HG02852 (cell line): ENCODE data around the gene TSPAN14.

Experiments
- ATAC-seq: cut with Tn5 transposase; IDR thresholded peaks from one replicate; pipeline ENCODE4 v1.9.1; 2021; ENCODE audit warnings: mild to moderate bottlenecking, moderate library complexity; ENCODE audit not compliant: unreplicated experiment

The TSPAN14 gene

DNA sequence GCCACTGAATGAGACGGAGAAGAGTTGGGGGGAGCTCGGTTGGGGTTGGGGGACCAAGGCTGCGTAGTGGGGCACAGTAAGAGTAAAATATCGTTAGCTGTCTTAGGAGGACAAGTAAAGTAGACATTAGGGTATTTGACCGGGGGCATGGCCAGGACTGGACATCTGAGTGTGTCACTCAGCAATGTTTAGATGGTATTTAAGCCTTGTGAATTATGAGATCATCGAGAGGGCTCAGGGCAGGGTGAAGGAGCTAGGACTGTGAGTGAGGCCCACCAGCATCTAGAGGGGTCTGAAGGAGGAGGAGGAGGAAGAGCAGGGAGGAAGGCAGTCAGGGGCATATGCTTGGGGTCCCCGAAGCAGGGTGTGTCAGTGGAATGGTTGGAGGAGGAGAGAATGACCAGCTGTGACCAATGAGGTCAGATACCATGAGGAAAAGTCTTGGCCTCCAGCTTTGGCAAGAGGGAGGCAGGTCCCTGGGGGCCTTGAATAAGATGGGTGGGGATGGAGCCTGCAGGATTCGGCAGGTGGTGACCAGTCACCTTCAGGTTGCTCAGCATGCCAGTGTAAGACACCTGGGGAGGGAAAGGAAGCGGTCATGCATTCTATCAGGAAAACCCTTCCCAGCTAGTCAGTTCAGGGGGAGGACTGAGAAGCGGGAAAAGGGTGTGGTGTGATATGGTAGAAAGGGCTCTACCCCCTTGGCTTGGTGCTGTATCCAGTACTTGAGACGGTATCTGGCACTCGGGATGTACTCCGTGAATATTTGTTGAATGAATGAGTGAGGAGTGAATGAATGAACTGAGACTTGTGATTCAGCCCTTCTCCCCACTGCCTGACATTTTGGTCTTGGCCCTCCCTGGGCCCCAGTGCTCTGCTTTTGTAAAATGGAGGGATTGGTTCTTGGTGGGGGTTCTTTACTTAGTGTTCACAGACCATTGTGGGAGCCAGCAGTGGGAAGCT is 48.8 kb downstream of the TSPAN14 start:
- ATAC-seq: no peak

DNA sequence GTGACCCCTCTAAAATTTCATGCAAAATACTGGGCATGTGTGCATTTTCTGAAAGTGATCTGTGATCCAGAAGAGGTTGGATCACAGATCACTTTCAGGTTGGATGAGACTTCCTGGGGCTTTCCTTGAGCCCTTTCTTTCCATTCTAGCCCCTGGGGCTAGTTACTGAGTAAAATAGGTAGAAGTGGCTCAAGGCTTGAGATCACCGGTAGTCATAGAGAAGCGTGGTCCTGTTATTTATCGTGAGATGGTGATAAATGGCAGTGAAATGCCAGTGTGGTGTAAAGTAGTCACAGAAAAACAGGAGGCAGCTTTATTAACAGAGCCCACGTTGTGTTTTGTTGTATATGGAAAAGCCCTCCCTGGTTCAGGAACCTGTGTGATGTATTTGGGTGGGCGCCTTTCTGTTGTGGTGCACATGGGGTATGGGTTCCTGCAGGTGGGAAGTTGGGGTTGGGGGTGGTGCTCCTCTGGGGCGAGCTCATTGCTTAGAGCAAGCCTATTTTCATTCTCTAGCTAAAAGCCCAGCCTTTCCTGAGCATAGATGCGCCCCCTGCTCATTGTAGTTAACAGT is 49.6 kb downstream of the TSPAN14 start:
- ATAC-seq: no peak

DNA sequence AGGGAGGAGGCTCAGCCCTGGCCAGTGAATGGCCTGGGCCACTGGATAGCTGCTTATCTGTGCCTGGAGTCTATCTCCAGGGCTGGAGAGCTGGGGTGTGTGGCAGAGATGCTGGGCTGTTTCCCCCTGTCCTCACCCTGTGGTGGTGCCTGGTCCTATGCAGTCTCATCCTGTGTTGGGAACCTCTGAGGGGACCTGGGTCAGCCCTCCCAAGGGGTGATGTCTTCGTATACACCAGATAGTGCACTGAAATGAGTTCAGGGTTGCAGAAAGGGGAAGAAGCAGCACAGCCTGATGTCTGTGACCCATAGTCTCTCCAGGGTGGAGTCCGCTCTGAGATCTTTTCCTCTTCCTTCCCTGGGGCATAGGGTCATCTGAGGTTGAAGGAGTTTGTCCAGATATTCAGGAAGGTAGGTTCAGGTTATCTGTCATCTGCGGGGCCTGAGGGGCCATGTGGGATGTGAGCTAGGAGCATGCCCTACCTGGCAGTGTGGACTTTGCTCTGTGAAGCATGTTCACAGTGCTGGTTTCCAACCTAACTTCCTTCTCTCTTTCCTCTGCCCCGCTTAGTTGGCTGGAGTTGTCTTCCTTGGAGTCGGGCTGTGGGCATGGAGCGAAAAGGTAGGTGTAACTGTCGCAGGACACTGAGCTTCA is 50.2 kb downstream of the TSPAN14 start:
- no peak for ATAC-seq

DNA sequence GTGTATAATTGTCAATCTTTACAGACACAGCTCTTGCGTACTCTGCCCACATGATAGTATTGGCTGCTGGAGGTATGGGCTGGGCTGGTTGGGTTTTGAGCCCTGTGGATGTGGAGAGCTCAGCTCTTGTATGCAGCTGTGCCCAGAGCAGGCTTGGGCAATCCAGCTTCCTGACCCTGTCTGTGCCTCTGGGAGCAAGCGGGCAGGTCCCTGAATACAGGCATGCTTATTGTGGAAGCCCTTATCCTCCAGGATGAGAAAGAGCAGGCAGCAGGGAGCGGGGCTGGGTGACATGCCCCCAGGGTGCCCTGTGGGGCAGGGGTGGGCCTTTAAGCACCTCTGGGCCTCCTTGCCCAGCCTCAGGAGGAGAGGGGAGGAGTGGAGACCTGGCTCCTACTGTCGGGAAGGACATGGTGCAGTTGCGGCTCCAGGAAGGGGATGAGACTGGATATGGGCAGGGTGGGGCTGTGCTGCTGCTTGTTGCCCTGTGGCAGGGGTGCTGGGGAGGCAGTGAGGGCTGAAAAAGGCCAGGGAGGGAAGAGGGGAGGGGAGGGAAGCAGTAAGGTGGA is 50.9 kb downstream of the TSPAN14 start:
- no peak for ATAC-seq

DNA sequence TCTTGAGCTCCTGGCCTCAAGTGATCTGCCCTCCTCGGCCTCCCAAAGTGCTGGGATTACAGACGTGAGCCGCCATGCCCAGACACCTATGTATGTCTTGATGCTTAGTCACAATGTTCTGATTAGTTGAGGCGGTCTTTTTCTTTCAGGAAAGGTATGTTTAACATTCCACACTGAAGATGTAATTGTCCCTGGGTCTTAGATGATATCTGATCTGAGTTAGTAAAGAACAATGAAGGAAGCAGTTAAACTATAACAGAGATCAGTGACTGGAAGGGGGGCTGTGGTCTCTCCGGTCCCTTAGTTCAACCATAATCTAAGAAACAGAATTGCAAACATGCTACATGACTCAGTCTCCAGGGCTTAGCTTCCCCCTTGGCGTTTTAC is 52.1 kb downstream of the TSPAN14 start:
- ATAC-seq: no peak

DNA sequence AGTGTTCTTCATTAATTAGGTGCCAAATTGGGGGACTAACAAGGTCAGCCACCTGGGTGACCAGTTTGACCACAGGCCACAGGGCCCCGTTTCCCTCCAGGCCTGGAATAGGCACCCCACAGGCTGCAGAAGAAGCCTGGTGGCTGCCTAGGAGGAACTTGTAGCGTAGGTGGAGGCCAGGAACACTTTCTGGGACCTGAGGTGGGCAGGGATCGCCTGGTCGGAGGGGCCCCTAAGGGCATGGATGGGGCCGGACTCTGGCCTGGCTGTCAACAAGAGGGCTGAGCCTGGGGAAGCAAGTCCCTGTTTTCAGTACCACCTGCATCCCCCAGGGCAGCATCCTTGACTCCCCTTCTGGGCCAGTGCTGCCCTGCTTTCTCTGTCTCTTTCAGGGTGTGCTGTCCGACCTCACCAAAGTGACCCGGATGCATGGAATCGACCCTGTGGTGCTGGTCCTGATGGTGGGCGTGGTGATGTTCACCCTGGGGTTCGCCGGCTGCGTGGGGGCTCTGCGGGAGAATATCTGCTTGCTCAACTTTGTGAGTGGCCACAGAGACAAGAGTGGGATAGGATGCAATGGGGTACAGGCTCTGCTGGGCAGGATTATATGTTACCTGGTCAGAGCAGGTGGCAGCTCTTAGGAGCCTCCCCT is 52.9 kb downstream of the TSPAN14 start:
- ATAC-seq: no peak

DNA sequence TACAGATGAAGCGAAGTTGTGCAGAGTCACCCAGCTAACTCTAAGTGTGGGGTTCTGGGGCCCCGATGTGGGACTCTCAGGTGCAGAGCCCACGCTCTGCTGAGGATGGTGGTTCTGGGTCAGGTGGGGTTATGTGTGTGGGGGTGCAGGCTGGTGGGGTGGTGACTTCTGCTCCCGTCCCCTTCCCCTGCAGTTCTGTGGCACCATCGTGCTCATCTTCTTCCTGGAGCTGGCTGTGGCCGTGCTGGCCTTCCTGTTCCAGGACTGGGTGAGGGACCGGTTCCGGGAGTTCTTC is 54.9 kb downstream of the TSPAN14 start:
- no peak for ATAC-seq

DNA sequence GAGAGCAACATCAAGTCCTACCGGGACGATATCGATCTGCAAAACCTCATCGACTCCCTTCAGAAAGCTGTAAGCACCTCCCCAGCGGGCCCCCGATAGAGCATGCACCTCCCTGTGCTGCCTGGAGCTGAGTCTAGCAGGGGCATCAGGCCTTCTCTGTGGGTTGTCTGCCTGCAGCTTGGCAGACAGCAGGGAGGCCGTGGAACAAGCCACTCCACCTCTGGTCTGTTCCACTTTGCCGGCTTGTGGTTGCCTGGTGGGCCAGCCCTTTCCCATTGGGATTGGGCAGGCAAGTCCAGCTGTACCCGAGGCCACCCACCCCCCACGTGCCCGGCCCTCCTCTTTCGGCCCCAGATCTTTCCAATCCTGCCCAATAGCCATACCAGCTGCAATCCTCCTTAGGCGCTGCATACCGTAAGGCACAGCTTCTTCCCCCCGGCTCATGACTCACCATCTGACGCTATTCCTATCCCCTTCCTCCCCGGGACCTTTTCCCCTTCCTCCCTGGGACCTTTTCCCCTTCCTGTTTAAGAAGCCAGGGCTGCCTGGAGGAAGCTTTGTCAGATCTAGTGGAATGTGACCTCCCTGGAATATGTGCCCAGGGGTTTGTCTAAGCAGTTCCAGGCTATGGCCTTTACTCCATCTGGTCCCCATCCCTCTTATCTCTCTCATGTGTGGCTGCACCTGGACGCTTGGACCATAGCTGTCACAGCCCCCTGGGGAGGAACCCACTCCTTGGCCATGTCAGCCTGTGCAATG is 55.5 kb downstream of the TSPAN14 start:
- ATAC-seq: no peak

DNA sequence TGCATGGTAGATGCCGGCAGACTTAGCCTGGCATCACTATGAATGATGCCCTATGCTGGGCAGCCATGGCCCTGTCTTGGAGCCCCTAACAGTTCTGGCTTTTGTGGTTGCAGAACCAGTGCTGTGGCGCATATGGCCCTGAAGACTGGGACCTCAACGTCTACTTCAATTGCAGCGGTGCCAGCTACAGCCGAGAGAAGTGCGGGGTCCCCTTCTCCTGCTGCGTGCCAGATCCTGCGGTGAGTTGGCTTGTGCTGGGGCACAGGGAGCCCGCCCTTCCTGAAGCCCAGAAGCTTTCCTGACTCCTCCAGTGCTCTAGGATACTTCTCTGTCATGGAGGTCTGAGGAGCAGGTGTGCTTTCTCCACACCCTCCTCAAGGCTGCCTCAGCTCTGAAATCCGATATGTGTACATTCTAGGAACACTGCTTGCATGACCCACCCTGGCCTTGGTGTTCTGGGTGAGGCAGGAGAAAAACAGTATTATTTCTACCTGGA is 58.0 kb downstream of the TSPAN14 start:
- ATAC-seq: no peak

DNA sequence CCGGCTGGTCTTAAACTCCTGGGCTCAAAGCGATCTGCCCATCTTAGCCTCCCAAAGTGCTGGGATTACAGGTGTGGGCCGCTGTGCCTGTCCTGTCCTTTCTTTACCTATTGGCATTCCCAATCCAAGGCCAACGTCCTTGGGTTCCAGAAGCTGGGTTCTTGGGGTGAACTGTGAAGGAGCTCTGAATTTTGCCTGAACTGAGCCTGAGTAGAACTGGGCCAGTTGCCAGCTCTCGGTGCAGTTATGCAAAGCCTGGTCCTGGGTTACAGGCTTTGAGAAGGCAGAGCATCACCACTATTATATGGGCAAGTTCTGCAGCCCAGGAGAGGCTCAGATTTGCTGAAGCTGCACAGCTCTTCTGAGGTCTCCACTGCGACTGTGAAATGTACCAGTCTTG is 59.0 kb downstream of the TSPAN14 start:
- no peak for ATAC-seq

DNA sequence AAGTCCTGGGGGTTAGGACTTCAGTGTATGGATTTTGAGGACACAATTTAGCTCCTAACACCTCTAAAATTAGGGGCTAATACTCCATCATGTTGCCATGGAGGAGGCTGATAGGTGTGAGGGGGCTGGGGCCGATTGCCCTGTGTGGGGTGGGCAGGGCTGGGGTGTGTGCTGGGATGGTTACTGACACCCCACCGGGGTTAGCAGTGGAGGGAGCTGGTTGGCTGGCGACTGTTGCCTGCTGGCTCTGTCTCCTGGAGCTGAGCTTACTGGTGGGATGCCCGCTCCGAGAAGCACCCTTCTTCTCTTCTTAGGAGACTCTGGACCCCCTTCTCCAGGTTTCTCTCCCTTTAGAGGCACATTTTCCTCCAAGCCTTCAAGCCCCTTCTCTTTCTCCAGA is 61.4 kb downstream of the TSPAN14 start:
- no peak for ATAC-seq

DNA sequence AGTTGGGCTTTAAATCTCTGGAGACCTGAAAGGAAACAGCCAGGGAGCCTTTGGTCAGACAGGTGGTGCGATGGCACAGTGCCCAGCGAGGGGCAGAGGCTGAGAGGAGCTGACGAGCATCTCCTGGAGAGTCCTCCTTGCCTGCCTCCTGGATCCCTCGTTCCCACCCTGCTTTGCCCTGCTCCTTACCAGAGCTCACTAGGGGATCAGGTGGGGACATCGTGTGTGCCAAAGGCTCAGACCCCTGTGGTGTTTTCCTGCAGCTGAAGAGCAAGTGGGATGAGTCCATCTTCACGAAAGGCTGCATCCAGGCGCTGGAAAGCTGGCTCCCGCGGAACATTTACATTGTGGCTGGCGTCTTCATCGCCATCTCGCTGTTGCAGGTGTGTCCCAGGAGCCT is 61.8 kb downstream of the TSPAN14 start:
- ATAC-seq: no peak

DNA sequence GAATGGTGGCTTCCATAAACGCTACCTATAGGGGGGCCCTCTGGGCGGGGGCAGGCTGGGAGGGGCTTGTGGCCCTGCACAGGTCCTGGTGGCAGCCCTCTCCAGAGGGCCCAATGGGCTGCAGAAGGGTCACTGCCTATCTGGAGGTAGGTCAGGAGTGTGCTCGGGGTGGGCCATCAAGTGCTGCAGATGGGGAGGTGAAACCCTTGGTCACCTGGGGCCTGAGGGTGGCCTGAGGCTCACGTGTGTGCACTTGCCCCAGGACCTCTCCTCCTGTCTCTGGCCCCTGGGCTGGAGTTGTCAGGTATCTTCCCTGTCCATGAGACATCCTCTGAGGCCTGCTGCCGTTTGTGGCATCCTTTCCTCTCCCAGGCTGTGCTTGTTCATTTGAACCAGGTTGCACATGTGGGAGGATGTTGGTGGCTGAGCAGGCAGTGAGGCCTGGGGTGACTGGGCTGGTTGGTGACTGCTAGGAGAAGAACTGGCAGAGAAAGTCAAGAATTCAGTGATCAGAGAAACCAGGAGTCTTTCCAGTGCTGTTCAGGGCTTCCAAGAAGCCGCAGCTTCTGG is 62.5 kb downstream of the TSPAN14 start:
- ATAC-seq: no peak

DNA sequence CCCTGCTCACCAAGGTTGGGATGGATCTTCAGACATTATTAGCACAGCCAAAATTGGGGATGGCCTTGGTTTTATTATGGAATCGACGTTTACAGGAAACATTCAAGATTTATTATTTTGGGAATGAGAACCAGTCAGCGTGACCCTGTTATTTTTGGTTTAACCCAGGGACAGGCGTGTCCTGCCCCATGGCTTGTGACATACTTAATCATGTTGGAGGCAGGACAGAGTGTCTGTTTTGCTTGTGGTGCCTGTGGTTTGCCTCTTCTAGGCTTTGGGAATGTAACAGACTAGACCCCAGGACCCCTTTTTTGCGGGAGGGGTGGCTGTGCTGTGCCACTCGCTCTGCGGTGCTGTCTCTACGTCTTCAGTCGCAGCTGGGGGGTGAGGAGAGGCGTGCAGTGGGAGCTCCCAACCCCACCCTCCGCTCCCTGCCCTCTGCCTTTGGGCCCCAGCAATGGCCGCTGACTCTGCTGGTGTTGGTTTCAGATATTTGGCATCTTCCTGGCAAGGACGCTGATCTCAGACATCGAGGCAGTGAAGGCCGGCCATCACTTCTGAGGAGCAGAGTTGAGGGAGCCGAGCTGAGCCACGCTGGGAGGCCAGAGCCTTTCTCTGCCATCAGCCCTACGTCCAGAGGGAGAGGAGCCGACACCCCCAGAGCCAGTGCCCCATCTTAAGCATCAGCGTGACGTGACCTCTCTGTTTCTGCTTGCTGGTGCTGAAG is 63.5 kb downstream of the TSPAN14 start:
- no peak for ATAC-seq

DNA sequence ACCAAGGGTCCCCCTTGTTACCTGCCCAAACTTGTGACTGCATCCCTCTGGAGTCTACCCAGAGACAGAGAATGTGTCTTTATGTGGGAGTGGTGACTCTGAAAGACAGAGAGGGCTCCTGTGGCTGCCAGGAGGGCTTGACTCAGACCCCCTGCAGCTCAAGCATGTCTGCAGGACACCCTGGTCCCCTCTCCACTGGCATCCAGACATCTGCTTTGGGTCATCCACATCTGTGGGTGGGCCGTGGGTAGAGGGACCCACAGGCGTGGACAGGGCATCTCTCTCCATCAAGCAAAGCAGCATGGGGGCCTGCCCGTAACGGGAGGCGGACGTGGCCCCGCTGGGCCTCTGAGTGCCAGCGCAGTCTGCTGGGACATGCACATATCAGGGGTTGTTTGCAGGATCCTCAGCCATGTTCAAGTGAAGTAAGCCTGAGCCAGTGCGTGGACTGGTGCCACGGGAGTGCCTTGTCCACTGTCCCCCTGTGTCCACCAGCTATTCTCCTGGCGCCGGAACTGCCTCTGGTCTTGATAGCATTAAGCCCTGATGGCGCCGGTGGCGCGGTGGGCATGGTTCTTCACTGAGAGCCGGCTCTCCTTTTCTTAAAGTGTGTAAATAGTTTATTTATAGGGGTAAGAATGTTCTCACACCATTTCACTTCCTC is 64.2 kb downstream of the TSPAN14 start:
- ATAC-seq: no peak

DNA sequence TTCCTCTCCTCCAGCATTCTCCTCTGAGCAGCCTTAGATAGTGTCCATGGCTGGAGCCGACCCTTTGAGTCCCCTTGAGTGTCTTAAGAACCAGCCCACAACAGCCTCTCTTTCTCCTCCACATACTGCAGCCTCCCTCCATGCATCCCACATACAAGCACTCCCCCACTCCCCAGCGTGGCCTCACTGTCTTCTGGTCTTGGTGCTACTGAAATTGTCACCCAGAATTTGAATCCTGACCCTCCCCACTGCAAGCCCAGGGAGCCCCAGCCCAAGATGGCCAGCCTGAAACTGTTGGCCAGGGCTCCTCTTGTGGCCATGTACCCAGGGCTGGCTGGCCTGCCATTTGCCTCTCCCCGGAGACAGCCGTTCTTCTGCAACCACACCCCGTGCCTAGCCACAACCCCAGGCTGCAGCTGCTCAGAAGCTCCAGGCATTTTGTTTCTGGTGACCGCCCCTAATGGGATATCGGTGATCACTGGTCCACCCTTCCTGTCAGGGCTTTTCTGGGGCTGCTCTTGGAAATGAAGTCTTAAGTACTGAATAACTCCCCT is 64.8 kb downstream of the TSPAN14 start:
- ATAC-seq: no peak

DNA sequence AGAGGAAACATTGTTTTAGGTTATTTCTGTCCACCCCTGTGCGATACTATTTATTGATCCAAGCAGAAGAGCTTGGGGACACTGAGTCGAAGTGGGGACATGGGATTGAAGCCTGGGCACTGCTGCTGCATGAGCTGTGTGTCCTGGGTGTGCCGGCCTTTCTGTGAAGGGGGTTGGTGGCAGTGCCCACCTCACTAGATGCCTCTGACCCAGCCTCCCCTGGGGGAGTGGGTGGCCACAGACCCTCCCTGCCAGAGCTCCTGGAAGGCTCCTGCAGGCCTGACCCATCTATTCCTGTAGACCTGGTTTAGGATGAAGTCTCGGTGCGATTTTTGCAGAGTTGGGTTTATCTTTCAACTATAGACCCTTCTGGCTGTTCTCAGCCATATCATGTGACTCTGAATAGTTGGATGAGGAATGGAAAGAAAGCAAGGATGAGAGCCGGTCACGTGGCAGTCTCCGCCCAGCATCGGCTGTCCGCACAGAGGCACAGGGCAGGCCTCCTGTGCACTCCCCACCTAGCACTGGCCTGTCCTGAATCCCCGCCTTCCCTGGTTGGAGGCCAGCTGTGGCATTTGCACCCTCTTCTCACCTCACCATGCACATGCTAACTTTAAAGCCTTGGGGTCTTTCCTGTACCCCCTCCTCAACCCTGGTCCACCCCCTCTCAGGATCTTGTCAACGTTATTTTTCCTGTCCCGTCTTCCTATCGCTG is 66.0 kb downstream of the TSPAN14 start:
- ATAC-seq: no peak
